Skin epidermis (tissue), 12 donors: ENCODE data around the gene PAQR4.
"Not testable (repeated sequence)": the region's sequence is repeated elsewhere in the genome, so short reads cannot be mapped to it uniquely, and the experiment has no call there.

Source experiments
- H3K27ac ChIP-seq, 21 experiments: fragments of 200-600 bp; sonication (generic) in 11 of 21; one replicate each; pipeline ENCODE4 v1.5.0; 2020; ENCODE audit warnings: mild to moderate bottlenecking in 3 of 21, inconsistent platforms in 2 of 21, moderate library complexity in 2 of 21
- H3K4me3 ChIP-seq, 7 experiments: fragments of 200-600 bp; sonication (generic) in 2 of 7; one replicate each; pipeline ENCODE4 v1.5.0; 2020; ENCODE audit warnings: inconsistent platforms in 2 of 7, mild to moderate bottlenecking in 2 of 7, moderate library complexity in 1 of 7

The PAQR4 gene

GRCh38 chr16:2939968-2940367 is 29.2 kb upstream of the PAQR4 start:
- Histone ChIP-seq H3K27ac (no peak overlapping the region), H3K4me3 (no peak overlapping the region)

DNA sequence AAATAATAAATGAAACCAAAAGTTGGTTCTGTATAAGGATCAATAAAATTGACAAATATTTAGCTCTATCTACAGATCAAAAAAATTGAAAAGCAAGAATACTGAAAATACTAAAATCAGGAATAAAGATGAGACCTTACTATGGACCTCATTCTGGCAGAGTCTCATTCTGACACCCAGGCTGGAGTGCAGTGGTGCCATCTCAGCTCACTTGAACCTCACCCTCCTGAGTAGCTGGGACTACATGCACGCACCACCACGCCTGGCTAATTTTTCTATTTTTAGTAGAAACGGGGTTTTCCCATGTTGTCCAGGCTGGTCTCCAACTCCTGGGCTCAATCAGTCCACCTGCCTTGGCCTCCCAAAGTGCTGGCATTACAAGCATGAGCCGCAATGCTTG is 27.1 kb upstream of the PAQR4 start:
- H3K27ac ChIP-seq, result no peak overlapping the region
- no peak overlapping the region for H3K4me3 ChIP-seq

DNA sequence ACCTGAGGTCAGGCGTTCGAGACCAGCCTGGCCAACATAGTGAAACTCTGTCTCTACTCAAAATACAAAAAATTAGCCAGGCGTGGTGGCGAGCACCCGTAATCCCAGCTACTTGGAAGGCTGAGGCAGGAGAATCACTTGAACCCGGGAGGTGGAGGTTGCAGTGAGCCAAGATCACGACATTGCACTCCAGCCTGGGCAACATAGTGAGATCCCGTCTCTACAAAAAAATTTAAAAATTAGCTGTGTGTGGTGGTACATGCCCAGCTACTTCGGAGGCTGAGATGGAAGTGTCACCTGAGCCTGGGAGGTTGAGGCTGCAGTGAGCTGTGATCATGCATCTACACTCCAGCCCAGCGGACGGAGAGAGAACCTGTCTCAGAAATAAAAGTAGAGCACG is 25.4 kb upstream of the PAQR4 start:
- not testable (repeated sequence) for H3K4me3 ChIP-seq, H3K27ac ChIP-seq

DNA sequence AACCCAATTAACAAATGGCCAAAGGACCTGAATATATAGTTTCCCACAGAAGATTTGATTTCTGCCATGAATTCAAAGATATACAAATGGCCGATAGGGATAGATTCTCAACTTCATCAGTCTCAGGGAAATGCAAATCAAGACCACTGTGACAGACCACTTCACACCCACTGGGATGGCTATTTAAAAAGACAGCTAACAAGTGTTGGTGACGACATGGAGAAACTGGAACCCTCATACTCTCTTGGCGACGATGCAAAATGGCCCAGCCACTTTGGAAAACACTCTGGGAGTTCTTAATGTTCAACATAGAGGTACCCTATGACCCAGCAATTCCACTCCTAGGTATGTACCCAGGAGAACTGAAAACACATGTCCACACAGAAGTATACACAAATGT is 22.5 kb upstream of the PAQR4 start:
- Histone ChIP-seq H3K4me3 (no peak overlapping the region), H3K27ac (no peak overlapping the region)

GRCh38 chr16:2948807-2949704 is 20.1 kb upstream of the PAQR4 start:
- Histone ChIP-seq H3K4me3 (no peak overlapping the region), H3K27ac (no peak overlapping the region)

- Histone ChIP-seq H3K4me3 (no peak overlapping the region), H3K27ac (no peak overlapping the region)
These were observed 19.3 kb upstream of the PAQR4 start for GRCh38 chr16:2949705-2950352.

- Histone ChIP-seq H3K27ac (no peak overlapping the region), H3K4me3 (no peak overlapping the region)
These were observed 18.8 kb upstream of the PAQR4 start for GRCh38 chr16:2950353-2950724.

GRCh38 chr16:2950773-2951172 is 18.4 kb upstream of the PAQR4 start:
- no peak overlapping the region for H3K4me3 ChIP-seq
- no peak overlapping the region for H3K27ac ChIP-seq

DNA sequence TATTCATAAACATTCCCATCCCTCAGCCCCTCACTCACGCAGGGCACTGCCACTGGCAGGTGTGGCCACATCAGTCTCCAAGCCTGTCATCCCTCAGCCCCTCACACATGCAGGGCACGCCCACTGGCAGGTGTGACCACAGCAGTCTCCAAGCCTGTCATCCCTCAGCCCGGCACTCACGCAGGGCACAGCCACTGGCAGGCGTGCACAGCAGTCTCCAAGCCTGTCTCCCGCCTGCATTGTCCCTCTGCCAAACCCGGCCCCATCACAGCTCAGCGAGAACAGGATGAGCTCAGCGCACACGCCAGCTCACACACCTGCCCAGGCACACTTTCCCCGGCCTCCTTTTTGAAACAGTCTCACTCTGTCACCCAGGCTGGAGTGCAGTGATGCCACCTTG is 16.5 kb upstream of the PAQR4 start:
- no peak overlapping the region for H3K4me3 ChIP-seq
- no peak overlapping the region for H3K27ac ChIP-seq

GRCh38 chr16:2953706-2954627 is 15.2 kb upstream of the PAQR4 start:
- Histone ChIP-seq H3K27ac (no peak overlapping the region), H3K4me3 (no peak overlapping the region)

GRCh38 chr16:2954656-2955381 is 14.3 kb upstream of the PAQR4 start:
- no peak overlapping the region for H3K4me3 ChIP-seq
- H3K27ac ChIP-seq, result no peak overlapping the region

DNA sequence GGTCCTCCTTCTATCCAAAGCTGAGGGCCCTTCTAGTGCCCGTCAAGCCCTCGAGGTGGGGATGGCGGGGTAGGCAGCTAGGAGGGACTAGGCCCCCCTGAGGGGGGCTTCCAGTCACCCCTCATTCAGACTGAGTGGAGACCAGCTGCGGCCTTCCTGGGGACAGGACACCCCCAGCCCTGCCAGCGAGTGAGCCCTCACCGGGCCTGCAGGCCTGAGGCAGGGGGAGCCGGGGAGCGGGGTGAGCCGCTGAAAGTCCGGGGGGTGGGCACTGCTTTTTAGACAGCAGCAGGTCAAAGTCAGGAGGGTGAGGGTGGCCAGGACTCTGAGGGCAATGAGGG is 13.7 kb upstream of the PAQR4 start:
- Histone ChIP-seq H3K27ac (no peak overlapping the region), H3K4me3 (no peak overlapping the region)

DNA sequence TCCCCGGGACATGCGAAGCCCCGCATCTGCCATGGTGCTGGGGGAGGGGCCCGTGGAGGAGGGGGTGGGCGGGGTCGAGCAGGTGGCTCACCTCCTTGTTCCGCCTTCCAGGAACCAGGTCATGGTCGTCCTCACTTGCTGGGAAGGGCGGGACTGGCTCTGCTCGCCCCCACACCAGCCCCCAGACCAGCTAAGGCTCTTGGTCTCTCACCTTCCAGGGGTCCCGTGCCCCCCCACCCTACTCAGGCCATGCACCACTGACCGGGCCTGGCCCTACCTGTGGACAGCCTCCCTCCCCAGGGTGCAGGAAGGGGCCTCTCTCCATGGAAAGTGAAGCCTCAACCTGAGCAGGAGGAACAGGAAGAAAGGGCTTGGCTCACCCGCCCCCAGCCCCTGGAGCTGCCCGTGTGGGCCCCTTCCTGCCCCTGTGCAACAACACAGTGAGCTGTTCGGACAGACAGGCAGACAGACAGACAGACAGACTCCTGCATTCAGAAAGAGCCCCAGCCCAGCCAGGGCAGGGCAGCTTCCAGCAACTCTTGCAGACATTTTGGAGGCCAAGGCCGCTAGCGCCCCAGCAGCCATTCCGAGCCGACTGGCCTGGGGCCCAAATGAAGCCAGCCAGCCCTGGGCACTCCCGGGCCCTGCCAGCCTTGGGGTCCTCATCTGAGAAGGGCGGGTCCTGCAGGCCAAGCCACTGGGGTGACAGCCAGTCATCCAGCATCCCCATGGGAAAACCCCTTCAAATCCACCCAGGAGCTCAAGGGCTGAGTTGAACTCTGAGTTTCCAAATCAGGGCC is 13.2 kb upstream of the PAQR4 start:
- Histone ChIP-seq H3K4me3 (no peak overlapping the region), H3K27ac (no peak overlapping the region)

GRCh38 chr16:2956579-2956956 is 12.6 kb upstream of the PAQR4 start:
- no peak overlapping the region for H3K27ac ChIP-seq
- H3K4me3 ChIP-seq, result no peak overlapping the region

DNA sequence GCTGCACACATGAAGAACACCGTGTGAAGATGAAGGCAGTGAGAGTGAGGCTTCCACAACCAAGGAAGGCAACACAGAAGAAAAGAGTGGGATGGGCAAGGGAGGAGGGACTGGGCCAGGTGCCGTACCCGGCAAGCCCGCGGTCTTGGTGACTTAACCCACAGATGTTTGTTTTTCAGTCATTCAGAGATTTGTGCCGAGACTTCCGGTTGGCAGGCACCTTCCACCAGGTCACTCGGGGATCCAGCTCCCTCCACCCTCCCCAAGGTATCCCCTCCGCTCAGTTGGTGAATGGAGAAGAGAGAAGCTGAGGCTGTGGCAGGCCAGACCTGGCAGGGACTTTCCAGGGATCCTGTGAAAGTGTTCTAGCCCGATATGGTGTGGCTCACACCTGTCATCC is 9.9 kb upstream of the PAQR4 start:
- Histone ChIP-seq H3K4me3 (no peak overlapping the region), H3K27ac (no peak overlapping the region)

- H3K4me3 ChIP-seq, result no peak overlapping the region
- no peak overlapping the region for H3K27ac ChIP-seq
These were observed 8.8 kb upstream of the PAQR4 start for GRCh38 chr16:2960183-2961010.

DNA sequence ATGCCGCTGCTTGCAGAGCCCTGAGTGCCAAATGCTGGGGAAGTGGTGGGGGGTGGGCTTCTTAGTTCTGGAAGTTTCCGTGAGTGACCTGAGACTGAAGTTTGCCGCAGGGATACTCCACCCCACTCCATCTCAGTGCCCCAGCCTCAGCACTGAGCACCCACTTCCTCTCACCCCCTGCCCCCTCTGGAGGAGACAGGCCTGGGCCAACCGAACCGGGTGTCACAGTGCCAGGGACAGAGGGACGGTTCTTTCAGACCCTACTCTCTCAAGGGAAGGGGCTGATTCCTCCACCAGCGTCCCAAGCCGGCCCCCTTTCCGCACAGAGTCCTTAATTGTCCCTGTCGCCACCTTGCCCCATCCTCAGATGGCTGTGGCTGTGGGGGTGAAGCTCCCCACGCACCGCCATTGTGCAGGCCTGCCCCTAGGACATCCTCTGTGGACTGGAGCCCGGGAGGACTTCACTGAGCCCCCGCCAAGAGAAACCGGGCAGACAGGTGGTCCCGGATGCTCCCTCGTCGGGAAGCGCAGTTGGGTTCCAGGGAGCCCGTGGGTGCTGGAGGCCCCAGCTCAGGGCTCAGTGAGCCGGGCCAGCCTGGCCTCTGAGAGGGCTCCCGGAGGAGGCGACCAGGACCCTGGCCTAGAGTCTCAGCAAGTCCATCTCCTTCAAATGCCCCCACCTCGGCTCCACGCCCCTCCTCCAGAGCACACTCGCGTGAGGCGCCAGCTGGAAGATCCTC is 6.6 kb upstream of the PAQR4 start:
- no peak overlapping the region for H3K4me3 ChIP-seq
- peak overlapping the region in 1 of 21 experiments; percentile 73 for H3K27ac ChIP-seq
